IPS-15b (cell line): Measurements from ENCODE around the gene TRIO.

Experiments used
- H3K27me3 ChIP-seq: one replicate; pipeline ENCODE4 v1.6.1; 2013; ENCODE audit warnings: low read length; ENCODE audit not compliant: control insufficient read depth, insufficient read depth
- H3K36me3 ChIP-seq: one replicate; pipeline ENCODE4 v1.6.1; 2013; ENCODE audit warnings: low read length; ENCODE audit not compliant: control insufficient read depth, insufficient read depth
- H3K4me1 ChIP-seq: one replicate; pipeline ENCODE4 v1.6.1; 2013; ENCODE audit warnings: mild to moderate bottlenecking, low read length; ENCODE audit not compliant: control insufficient read depth, insufficient read depth
- H3K4me3 ChIP-seq: one replicate; pipeline ENCODE4 v1.5.1; 2013; ENCODE audit warnings: low read depth, low read length
- H3K9ac ChIP-seq: one replicate; pipeline ENCODE4 v1.6.1; 2013; ENCODE audit warnings: low read depth, mild to moderate bottlenecking, low read length
- H3K9me3 ChIP-seq: one replicate; pipeline ENCODE4 v1.6.1; 2013; ENCODE audit warnings: mild to moderate bottlenecking, low read length; ENCODE audit not compliant: control insufficient read depth, insufficient read depth

TRIO gene

DNA sequence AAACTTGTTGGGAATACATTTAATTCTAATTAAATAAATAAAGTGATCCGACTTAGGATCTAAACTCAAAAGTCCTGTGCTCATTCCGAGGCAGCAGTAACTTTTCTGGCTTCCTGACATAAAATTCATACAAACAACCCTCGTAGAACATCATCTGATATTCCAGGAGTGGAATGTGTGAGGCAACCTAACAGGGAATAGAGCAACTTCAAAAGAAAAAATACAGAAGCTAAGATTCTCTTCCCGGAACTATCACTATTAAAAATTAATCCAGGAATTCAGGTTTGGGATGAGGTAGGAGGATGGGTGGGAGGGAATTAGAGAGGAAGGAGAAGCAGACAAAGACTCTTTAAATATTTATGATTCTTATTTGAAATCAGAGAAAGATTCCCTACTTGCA lies 32.9 kb upstream of the TRIO start:
- H3K4me3 ChIP-seq, result no peak overlapping the region
- H3K4me1 ChIP-seq, result peaks cover 13% of the 10 kb centered on the region
- no peaks in the 10 kb centered on the region for H3K9me3 ChIP-seq
- no peak overlapping the region for H3K9ac ChIP-seq
- H3K36me3 ChIP-seq, result no peaks in the 10 kb centered on the region
- peaks cover 7% of the 10 kb centered on the region for H3K27me3 ChIP-seq

DNA sequence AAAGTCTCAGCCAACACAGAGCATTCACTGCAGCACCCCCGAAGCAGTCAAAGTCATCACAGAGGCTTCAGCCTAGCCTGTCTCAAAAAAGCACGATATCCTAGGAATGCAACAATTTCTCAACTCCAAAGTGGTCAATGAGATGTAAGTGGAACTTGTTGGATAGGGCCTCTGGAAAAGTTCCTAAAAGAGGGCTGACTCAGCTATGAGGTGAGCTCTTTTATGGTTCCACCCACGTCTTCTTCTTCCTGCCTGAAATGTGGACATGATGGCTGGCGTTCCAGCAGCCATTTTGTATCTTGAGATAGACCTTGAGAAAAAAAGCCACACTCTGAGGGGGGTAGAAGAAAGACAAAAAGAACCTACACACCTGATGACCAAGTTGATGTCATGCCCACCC lies 32.5 kb upstream of the TRIO start:
- Histone ChIP-seq H3K36me3 (no peaks in the 10 kb centered on the region), H3K27me3 (peaks cover 7% of the 10 kb centered on the region), H3K4me3 (no peak overlapping the region), H3K9ac (no peak overlapping the region), H3K9me3 (no peaks in the 10 kb centered on the region), H3K4me1 (peaks cover 18% of the 10 kb centered on the region)

- Histone ChIP-seq H3K27me3 (peaks cover 7% of the 10 kb centered on the region), H3K4me3 (no peak overlapping the region), H3K36me3 (no peaks in the 10 kb centered on the region), H3K4me1 (peaks cover 21% of the 10 kb centered on the region), H3K9ac (no peak overlapping the region), H3K9me3 (no peaks in the 10 kb centered on the region)
Observed at GRCh38 chr5:14112998-14113652, 30.0 kb upstream of the TRIO start.

DNA sequence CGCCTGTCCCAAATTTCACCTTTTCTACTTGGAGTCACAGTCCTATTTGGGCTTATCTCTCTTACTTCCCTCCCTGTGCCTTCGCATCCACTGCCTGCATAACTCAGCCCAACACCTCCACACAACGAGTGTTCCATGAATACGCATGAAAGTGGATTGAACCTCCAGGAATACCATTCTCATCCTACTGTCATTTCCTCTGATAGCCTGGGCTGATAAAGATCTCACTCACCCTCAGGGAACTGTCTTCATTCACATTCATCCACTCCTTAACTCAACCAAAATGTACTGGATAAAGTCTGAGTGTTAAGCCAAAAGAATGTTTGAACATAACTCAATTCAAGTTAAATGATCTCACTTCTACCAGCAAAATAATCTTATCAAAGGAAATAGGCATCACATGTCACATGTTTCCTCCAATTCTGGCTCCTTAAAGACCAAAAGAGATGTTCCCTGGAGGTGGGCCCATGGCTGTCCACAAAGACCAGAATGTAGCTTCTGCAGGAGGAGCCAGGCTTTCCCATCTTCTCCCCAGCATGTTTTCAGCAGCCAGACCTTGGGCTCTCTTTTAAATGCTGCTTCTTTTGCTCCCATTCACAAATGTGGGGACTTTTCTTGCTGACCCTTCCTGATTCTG lies 28.4 kb upstream of the TRIO start:
- no peak overlapping the region for H3K9ac ChIP-seq
- H3K9me3 ChIP-seq, result no peaks in the 10 kb centered on the region
- peaks cover 3% of the 10 kb centered on the region for H3K27me3 ChIP-seq
- H3K36me3 ChIP-seq, result no peaks in the 10 kb centered on the region
- H3K4me1 ChIP-seq, result peaks cover 19% of the 10 kb centered on the region
- H3K4me3 ChIP-seq, result no peak overlapping the region

DNA sequence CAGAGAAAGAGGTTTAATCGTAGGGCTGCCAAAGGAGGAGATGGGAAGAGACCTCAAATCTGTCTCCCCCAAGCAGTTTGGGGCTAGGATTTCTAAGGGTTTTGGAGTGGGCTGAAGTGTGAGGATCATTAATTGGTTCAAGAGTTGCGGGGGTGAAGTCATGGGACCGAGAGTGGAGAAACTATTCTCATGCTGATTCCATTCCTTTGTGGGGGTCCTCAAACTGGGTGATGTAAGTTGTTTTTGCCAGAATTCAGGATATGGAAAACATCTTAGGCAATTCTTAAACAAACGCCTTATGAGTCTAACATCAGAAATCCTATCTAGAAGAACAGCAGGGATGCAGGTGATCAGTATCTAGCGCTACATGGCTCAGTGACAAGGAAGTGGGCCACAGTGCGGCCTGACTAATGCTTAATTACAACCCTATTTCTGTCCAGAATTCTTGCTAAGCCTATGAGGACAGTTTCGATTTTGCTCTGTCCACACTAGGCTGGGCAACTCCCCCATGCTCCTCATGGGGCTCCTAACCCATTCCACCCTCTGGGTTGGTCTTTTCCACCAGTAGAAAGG lies 27.7 kb upstream of the TRIO start:
- H3K4me3 ChIP-seq, result no peak overlapping the region
- H3K4me1 ChIP-seq, result peaks cover 17% of the 10 kb centered on the region
- H3K36me3 ChIP-seq, result no peaks in the 10 kb centered on the region
- H3K9me3 ChIP-seq, result no peaks in the 10 kb centered on the region
- H3K9ac ChIP-seq, result no peak overlapping the region
- H3K27me3 ChIP-seq, result peaks cover 3% of the 10 kb centered on the region

- peaks cover 17% of the 10 kb centered on the region for H3K4me1 ChIP-seq
- no peaks in the 10 kb centered on the region for H3K9me3 ChIP-seq
- H3K27me3 ChIP-seq, result peaks cover 3% of the 10 kb centered on the region
- H3K9ac ChIP-seq, result no peak overlapping the region
- H3K36me3 ChIP-seq, result no peaks in the 10 kb centered on the region
- H3K4me3 ChIP-seq, result no peak overlapping the region
Observed at GRCh38 chr5:14118551-14119320, 24.4 kb upstream of the TRIO start.

GRCh38 chr5:14120176-14120575 lies 23.0 kb upstream of the TRIO start:
- Histone ChIP-seq H3K4me1 (peaks cover 8% of the 10 kb centered on the region), H3K9ac (no peak overlapping the region), H3K9me3 (no peaks in the 10 kb centered on the region), H3K36me3 (no peaks in the 10 kb centered on the region), H3K27me3 (peaks cover 3% of the 10 kb centered on the region), H3K4me3 (no peak overlapping the region)

DNA sequence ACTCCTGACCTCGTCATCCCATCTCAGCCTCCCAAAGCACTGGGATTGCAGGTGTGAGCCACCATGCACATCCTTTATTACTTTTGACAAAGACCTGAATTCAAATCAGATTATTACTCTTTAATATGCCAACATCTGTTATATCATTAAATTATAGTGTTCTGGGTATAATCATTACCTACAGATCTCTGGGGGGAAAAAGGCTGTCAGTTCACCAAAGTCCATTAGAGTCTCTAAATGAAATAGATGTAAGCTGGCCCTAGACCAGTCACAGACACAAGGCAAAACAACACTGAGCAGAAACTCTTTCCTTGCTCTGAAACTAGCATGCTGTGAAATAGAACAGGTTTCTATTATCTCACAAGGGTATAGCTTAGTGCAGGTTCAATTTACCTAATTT lies 21.6 kb upstream of the TRIO start:
- no peak overlapping the region for H3K9ac ChIP-seq
- H3K27me3 ChIP-seq, result peaks cover 3% of the 10 kb centered on the region
- H3K36me3 ChIP-seq, result no peaks in the 10 kb centered on the region
- H3K4me1 ChIP-seq, result no peaks in the 10 kb centered on the region
- H3K9me3 ChIP-seq, result no peaks in the 10 kb centered on the region
- H3K4me3 ChIP-seq, result no peak overlapping the region

- H3K36me3 ChIP-seq, result no peaks in the 10 kb centered on the region
- H3K4me3 ChIP-seq, result no peak overlapping the region
Observed at GRCh38 chr5:14122089-14122488, 21.1 kb upstream of the TRIO start.

DNA sequence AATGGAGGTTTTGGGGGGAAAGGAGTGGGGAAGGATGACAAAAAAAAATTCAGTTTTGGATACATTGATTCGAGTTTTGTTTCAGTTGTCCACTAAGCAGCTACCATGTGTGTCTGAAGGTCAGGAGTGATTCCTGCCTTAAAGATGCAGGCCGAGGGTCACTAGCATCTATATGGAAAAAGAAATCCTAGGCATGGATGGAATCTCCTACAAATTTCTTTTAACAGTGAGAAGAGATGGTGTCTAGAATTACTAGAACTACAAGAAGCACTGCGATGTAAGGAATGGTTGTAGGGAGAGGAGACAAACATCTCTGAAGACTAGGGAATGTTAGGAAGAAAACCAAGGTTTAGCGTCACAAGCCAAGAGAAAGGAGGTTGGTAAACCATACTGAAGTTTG lies 19.6 kb upstream of the TRIO start:
- Histone ChIP-seq H3K9me3 (no peaks in the 10 kb centered on the region), H3K36me3 (no peaks in the 10 kb centered on the region), H3K4me1 (no peaks in the 10 kb centered on the region), H3K9ac (no peak overlapping the region), H3K4me3 (no peak overlapping the region), H3K27me3 (peaks cover 3% of the 10 kb centered on the region)

More at GRCh38 chr5:14122089-14122488, 21.1 kb upstream of the TRIO start:
- no peak overlapping the region for H3K9ac ChIP-seq
- H3K4me1 ChIP-seq, result no peaks in the 10 kb centered on the region
- H3K27me3 ChIP-seq, result peaks cover 3% of the 10 kb centered on the region
- no peaks in the 10 kb centered on the region for H3K9me3 ChIP-seq

GRCh38 chr5:14123974-14124482 lies 19.1 kb upstream of the TRIO start:
- H3K4me3 ChIP-seq, result no peak overlapping the region
- peaks cover 3% of the 10 kb centered on the region for H3K27me3 ChIP-seq
- H3K36me3 ChIP-seq, result no peaks in the 10 kb centered on the region
- no peak overlapping the region for H3K9ac ChIP-seq
- H3K9me3 ChIP-seq, result no peaks in the 10 kb centered on the region
- no peaks in the 10 kb centered on the region for H3K4me1 ChIP-seq
